SW480 (cell line): ENCODE results near the gene GOLGA8G.
"Not testable (repeated sequence)": the region's sequence is repeated elsewhere in the genome, so short reads cannot be mapped to it uniquely, and the experiment has no call there.

Source experiments
- DNase-seq: peaks from one replicate; pipeline ENCODE4 v3.0.0-alpha.2; 2016; ENCODE audit warnings: low spot score

Gene GOLGA8G

DNA sequence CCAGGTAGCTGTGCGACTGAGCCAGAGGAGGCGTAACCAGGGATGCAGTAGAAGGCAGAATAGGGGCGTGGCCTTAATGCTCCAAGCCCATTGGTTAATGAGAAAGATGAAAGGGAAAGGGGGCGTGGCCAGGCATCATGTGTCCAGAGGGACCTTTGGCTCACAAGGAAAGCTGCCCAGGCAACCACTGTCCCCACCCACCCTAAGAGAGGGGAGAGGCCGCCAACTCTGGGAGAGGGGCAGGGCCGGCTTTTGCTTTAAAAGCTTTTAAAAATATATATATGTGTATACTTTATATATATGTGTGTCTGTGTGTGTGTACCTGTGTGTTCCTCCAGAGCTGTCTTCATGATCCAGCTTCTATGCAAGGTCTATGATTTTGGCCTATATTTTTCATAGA is at the start of gene GOLGA8G:
Gene GOLGA8G, minus strand, starts transcription at position 18 of the 400 bp plus-strand sequence. CDS start 62 bp downstream, outside the sequence.
- not testable (repeated sequence) for DNase-seq

DNA sequence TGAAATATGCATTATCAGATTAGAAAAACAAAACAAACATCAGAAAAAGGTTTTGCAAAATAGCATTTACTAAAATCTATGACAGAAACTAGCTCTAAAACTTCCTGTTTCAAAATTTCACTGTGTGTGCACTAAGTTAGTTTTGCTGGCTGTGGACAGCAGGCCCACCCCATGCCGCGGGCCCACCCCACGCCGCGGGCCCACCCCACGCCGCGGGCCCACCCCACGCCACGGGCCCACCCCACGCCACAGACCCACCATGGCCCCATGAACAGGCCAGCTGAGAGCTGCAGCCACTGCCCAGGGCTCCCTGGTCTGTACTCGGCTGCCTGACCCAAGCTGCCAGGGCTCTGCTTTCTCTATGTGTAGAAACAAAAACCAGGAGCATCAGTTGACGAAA is 40.6 kb upstream of the GOLGA8G start:
- not testable (repeated sequence) for DNase-seq

DNA sequence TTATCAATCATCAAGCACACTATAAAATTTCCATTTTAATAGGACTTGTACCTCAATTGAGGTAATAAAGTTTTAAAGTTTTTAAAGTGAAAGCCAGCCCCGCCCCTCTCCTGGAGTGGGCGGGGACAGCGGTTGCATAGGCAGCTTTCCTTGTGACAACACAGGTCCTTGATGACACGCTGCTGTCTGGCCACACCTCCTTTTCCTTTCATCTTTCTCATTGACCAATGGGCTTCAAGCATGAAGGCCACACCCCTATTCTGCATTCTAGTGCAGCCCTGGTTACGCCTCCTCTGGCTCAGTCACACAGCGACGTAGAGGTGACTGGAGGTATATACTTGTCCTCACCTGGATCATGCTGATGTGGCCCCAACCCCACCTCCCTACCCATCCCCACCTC is 20.5 kb upstream of the GOLGA8G start, which contains the start of gene GOLGA6L25:
Gene GOLGA6L25, plus strand, starts transcription at position 301 of the 400 bp plus-strand sequence. Its CDS starts 61 bp downstream, at position 362.
- DNase-seq, result not testable (repeated sequence)

DNA sequence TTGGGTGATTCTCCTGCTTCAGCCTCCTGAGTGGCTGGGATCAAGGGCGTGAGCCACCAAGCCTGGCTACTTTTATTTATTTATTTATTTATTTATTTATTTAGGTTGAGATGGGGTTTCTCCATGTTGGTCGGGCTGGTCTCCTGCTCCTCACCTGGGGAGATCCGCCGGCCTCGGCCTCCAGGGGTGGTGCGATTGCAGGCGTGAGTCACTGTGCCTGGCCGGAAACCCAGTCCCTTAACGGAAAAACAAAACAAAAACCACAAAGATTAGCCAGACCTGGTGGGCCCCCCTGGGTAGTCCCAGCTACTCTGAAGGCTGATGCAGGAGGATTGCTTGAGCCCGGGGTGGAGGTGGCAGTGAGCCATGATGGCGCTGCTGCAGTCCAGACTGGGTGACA is 17.6 kb downstream of the GOLGA8G start:
- DNase-seq, result not testable (repeated sequence)

DNA sequence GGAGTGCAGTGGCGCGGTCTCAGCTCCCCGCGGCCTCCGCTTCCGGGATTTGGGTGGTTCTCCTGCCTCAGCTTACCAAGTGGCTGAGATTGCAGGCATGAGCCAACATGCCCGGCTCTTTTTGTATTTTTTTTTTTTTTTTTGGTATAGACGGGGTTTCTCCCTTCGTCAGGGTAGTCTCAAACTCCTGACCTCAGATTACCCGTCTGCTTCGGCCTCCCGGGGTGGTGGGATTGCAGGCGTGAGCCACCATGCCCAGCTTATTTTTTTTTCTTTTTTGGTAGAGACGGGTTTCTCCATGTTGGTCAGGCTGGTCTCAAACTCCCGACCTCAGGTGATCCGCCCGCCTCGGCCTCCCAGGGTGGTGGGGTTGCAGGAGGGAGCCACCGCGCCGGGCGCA is 18.6 kb downstream of the GOLGA8G start:
- not testable (repeated sequence) for DNase-seq

GRCh38 chr15:28508217-28508889 is 24.4 kb downstream of the GOLGA8G start:
- not testable (repeated sequence) for DNase-seq

DNA sequence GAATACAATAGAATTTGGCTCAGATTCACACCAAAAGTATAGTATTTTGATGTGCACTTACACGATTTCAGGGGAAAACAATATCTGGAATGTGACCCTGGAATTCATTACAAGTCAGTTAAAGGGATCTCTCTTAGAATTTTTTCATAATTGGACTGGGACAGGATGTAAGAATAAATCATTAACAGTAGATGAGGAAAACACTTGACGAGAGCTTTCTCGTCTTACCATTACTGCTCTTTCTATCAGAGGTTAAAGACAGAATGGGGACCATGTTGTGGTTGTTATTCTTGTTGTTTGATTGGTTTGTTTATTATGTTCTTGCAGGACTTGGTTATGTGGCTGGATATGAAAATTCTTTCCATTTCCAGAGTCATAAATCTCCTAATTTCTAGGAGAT is 51.4 kb downstream of the GOLGA8G start:
- DNase-seq, result not testable (repeated sequence)
